ENCODE measurements around the gene MT2A. TPM values are rescaled to one million over a fixed set of nuclear protein-coding genes. Genes with fewer than 3 reads are reported as not detected.
"Not testable (repeated sequence)": the region's sequence is repeated elsewhere in the genome, so short reads cannot be mapped to it uniquely, and the experiment has no call there.

MT2A gene
- total and polyA plus RNA-seq, 7 donors, result 342 to 11,565 (median 2,887) TPM

DNA sequence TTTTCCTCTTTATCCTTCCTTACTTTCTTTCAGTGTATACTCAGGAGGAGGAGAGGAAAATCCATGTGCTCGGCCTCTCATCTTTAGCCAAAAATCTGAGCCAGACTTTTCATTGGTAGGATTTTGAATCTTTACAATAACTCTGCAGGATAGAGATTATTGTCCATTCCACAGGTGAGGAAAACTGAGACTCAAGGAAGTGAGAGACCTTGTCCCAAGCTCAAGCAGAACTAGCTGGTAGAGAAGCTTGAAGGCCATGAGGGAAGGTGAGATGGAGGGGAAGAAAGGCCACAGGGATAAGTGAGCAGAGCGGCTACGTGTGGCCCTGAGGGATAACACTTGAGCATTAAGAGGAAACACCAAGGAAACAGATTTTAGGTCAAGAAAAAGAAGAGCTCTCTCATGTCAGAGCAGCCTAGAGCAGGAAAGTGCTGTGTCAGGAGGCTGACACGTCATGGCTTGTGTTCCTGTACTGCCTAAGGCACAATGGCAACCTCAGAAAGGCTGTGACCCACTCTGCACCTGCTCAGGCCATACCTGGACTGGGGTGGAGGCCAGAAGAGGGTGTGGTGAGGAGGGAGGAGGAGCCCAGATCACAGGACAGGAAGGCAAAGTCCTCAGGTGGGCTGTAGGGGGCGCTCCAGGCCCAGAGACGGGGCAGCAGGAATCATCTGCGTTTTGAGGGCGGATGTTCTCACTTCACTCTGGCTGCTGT lies 31.6 kb upstream of the MT2A start:
- intact Hi-C loops (cut with DNase I), result loop anchor here in 1 of 2 donors (1.0 kb wide), 1 partner anchor 126 kb away; no protein-coding TSS in a partner anchor
- Histone ChIP-seq H3K4me3 (no peak overlapping the region), H3K9me3 (peaks cover 5% of the 10 kb centered on the region), H3K27ac (no peak overlapping the region), H3K27me3 (ENCODE audit: insufficient read depth in 3 of 3, low read length in 2 of 3) (no peaks in the 10 kb centered on the region), H3K36me3 (ENCODE audit: insufficient read depth in 1 of 2, low read depth in 1 of 2) (no peaks in the 10 kb centered on the region), H3K4me1 (no peaks in the 10 kb centered on the region)
- ATAC-seq (peak; percentile 72 to 94 (median 88)), DNase-seq (peak; percentile 75 to 85)
- WGBS, 3 donors, result 38 to 54% (median 43%) methylated on average over 8 of the region's 8 CpGs
- TF ChIP-seq, protein P1, sequence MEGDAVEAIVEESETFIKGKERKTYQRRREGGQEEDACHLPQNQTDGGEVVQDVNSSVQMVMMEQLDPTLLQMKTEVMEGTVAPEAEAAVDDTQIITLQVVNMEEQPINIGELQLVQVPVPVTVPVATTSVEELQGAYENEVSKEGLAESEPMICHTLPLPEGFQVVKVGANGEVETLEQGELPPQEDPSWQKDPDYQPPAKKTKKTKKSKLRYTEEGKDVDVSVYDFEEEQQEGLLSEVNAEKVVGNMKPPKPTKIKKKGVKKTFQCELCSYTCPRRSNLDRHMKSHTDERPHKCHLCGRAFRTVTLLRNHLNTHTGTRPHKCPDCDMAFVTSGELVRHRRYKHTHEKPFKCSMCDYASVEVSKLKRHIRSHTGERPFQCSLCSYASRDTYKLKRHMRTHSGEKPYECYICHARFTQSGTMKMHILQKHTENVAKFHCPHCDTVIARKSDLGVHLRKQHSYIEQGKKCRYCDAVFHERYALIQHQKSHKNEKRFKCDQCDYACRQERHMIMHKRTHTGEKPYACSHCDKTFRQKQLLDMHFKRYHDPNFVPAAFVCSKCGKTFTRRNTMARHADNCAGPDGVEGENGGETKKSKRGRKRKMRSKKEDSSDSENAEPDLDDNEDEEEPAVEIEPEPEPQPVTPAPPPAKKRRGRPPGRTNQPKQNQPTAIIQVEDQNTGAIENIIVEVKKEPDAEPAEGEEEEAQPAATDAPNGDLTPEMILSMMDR (IDR thresholded peaks at IDR 0.05), result peak; percentile 63

DNA sequence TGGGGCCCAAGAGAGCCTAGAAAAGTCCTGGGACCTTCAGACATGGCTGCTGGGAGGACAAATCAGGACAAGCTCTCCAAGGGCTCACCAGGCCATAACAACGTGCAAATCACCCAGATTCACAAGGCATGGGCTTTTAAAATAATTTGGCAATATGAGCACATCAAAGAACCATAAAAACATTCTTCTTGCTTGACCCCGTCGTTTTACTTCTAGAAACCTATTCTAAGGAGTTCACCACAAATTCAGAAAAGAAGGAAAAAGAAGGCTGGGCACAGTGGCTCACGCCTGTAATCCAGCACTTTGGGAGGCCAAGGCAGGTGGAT lies 31.1 kb upstream of the MT2A start:
- no peaks in the 10 kb centered on the region for H3K36me3 ChIP-seq (ENCODE audit: insufficient read depth in 1 of 2, low read depth in 1 of 2)
- no peaks in the 10 kb centered on the region for H3K27me3 ChIP-seq (ENCODE audit: insufficient read depth in 3 of 3, low read length in 2 of 3)
- no peak overlapping the region for H3K27ac ChIP-seq
- H3K9me3 ChIP-seq, result peaks cover 5% of the 10 kb centered on the region
- 67 to 78% (median 68%) methylated on average over 4 of the region's 4 CpGs for WGBS, 3 donors
- TF ChIP-seq, protein P1 (IDR thresholded peaks at IDR 0.05), result no peak
- intact Hi-C loops (cut with DNase I), result loop anchor here in 1 of 2 donors (1.0 kb wide), 1 partner anchor 125 kb away; no protein-coding TSS in a partner anchor
- no peak overlapping the region for H3K4me3 ChIP-seq
- ATAC-seq (no peak), DNase-seq (no peak)
- H3K4me1 ChIP-seq, result no peaks in the 10 kb centered on the region

DNA sequence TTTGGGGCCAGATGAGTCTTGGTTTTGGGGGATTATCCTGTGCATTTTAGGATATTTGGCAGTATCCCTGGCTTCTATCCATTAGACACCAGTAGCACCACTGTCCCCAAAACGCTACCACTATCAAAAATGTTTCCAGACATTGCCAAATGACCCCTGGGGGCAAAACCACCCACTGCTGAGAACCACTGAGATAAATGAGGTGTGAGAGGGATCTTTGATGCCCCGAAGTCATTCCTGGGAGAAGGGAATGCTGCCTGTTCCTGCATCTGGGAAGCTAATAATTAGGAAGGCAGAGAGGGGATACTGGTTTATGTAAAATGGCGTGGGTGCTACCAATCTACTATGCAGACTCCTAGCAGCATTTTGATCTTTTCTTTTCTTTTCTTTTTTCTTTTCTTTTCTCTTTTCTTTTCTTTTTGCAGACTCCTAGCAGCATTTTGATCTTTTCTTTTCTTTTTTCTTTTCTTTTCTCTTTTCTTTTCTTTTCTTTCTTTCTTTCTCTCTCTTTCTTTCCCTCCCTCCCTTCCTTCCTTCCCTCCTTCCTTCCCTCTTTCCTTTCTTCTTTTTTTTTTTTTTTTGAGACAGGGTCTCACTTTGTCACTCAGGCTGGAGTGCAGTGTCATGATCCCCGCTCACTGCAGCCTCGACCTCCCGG lies 27.9 kb upstream of the MT2A start:
- no peaks in the 10 kb centered on the region for H3K27me3 ChIP-seq (ENCODE audit: insufficient read depth in 3 of 3, low read length in 2 of 3)
- H3K4me1 ChIP-seq, result no peaks in the 10 kb centered on the region
- no peaks in the 10 kb centered on the region for H3K9me3 ChIP-seq
- DNase-seq, result no peak
- WGBS, 3 donors, result 77 to 82% (median 80%) methylated on average over 6 of the region's 6 CpGs
- intact Hi-C loops (cut with DNase I), result no loop called here
- TF ChIP-seq, protein P1 (IDR thresholded peaks at IDR 0.05), result no peak
- no peak overlapping the region for H3K4me3 ChIP-seq
- no peak overlapping the region for H3K27ac ChIP-seq
- H3K36me3 ChIP-seq (ENCODE audit: insufficient read depth in 1 of 2, low read depth in 1 of 2), result no peaks in the 10 kb centered on the region
- ATAC-seq, result no peak

DNA sequence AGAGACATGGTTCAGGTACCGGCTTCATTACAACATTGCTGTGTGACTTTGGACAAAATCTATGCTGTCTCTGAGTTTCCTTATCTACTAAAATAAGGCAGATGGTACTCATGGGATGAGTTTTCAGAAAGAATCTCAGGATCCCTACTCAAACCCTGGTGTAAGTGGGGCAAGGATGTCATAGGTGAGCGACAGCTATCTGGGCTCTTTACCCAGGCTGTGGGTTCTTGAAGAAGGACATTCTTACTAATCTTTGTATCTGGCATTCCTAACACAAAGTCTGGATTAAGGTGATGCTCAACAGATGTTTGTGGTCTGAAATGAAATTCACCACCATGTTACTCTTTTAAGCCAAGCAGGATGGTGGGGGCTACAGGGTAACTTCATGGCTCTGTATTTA lies 25.5 kb upstream of the MT2A start:
- H3K4me3 ChIP-seq; H3K27me3 ChIP-seq (ENCODE audit: insufficient read depth in 3 of 3, low read length in 2 of 3); intact Hi-C loops (cut with DNase I); H3K9me3 ChIP-seq; H3K27ac ChIP-seq; DNase-seq; H3K36me3 ChIP-seq (ENCODE audit: insufficient read depth in 1 of 2, low read depth in 1 of 2); ATAC-seq; H3K4me1 ChIP-seq: not testable (repeated sequence)
- 86 to 98% (median 90%) methylated on average over 2 of the region's 2 CpGs for WGBS, 3 donors

DNA sequence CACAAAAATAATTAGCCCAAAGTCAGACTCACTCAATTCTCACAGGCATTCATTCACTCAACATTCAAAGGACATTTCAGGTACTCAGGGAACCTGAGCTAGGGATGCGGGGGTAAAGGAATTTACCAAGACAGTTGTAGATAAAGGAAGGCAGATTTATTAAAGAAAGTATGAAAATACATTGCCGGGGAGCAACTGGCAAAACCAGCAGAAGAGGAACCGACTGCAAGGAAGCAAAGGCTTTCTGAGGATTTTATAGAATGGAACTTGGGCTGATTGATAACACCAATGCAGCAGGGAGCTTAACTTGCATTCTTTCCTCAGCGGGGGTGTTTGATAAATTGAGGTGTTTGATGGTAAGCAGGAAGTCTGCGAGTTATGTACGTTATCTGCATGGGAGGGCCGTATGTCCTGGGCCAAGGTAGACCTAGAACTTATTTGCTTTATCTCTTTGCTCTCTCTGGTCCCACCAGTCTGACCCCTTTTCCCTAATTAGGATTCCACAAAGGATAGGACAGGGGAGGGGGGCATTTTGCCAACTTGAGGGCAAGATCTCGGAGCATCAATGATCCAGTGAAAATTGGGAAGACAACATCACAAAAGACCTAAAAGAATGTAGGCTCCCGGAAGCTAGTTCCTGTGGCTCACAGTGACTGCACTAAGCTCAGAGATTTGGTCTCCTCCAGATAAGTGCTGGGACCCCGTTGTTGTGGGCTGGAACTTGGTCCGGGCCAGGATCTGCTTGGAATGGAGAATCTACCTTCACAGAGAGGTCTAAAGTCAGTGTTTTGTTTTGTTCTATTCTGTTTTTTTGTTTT lies 24.8 kb upstream of the MT2A start:
- Histone ChIP-seq H3K27ac (no peak overlapping the region), H3K4me3 (no peak overlapping the region), H3K9me3 (no peaks in the 10 kb centered on the region), H3K4me1 (no peaks in the 10 kb centered on the region), H3K36me3 (ENCODE audit: insufficient read depth in 1 of 2, low read depth in 1 of 2) (no peaks in the 10 kb centered on the region), H3K27me3 (ENCODE audit: insufficient read depth in 3 of 3, low read length in 2 of 3) (no peaks in the 10 kb centered on the region)
- intact Hi-C loops (cut with DNase I), result no loop called here
- TF ChIP-seq, protein P1 (IDR thresholded peaks at IDR 0.05), result no peak
- no peak for DNase-seq
- ATAC-seq, result no peak
- 72 to 78% (median 77%) methylated on average over 10 to 11 of the region's 11 CpGs for WGBS, 3 donors

Data from psoas muscle (tissue), 8 donors.